ENCODE measurements around the gene GLRX.
A peak's percentile ranks its signal among the peaks of the same experiment; 100 is the strongest.
"Not testable (repeated sequence)": the region's sequence is repeated elsewhere in the genome, so short reads cannot be mapped to it uniquely, and the experiment has no call there.

Gene GLRX

DNA sequence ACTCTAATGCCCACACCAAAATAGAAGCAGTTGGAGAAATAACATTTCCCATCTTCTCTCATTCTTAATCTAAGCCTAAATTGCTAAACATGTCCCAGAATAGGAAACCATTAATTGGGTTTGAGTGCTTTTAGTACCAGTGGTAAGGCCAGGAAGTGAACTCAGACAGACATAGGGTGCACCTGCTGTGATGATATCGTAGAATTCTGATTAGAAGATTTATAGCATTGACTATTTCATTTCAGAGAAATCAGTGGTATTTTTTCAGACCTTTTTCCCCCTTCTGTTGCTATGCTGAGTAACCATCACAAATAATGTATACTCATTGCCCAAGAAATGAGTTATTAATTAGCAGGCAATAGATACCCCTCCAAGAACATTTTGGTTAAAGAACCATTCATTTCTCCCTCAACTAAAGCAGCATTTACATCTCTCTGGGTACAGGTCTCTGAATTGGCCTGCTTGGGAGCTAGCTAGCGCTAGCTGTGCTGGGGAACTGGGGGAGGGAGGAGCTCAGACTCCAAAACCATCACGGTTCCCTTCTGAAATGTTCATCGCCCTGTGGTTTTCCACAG is 7.3 kb downstream of the GLRX start:
- no peak for DNase-seq (ENCODE audit: low read depth)
- H3K4me3 ChIP-seq (replicated peaks; ENCODE audit: low read depth, low read length), result no peak overlapping the region
- TF ChIP-seq, protein P1, sequence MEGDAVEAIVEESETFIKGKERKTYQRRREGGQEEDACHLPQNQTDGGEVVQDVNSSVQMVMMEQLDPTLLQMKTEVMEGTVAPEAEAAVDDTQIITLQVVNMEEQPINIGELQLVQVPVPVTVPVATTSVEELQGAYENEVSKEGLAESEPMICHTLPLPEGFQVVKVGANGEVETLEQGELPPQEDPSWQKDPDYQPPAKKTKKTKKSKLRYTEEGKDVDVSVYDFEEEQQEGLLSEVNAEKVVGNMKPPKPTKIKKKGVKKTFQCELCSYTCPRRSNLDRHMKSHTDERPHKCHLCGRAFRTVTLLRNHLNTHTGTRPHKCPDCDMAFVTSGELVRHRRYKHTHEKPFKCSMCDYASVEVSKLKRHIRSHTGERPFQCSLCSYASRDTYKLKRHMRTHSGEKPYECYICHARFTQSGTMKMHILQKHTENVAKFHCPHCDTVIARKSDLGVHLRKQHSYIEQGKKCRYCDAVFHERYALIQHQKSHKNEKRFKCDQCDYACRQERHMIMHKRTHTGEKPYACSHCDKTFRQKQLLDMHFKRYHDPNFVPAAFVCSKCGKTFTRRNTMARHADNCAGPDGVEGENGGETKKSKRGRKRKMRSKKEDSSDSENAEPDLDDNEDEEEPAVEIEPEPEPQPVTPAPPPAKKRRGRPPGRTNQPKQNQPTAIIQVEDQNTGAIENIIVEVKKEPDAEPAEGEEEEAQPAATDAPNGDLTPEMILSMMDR (IDR thresholded peaks at IDR 0.05; ENCODE audit: low read length, missing control alignments), result no peak

DNA sequence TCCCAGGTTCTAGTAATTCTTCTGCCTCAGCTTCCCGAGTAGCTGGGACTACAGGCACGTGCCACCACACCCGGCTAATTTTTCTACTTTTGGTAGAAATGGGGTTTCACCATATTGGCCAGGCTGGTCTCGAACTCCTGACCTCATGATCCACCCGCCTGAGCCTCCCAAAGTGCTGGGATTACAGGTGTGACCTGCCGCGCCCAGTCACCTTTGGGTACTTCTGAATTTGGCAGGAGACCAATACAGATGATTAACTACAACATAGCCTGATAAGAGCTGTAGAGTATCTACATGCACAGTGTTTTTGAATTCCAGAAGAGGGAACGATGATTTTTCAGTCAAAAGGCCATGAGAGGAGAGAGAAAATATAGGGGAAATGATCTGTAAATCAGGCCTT is 9.5 kb downstream of the GLRX start:
- H3K4me3 ChIP-seq (replicated peaks; ENCODE audit: low read depth, low read length); DNase-seq (ENCODE audit: low read depth): not testable (repeated sequence)

DNA sequence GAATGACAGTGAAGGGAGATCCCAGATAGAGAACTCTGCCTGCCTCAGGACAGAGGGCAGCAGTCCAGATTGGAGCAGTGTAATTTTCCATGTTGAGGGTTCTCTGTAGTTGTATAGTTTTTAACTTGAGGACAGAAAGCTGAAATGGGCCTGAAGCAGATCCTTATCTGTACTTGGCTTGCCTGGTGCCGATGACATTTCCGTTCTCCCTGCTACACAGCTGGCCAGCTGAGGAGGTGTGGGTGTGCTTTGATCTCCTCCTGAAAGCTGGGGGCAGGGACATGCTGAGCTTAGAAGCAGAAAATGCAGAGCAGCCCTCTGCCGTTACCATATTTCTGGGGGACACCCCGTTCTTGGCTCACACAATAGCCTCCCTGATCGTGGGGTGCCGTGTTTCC is 10.5 kb downstream of the GLRX start:
- DNase-seq (ENCODE audit: low read depth), result peak; percentile 47
- TF ChIP-seq, protein P1 (IDR thresholded peaks at IDR 0.05; ENCODE audit: low read length, missing control alignments), result no peak
- H3K4me3 ChIP-seq (replicated peaks; ENCODE audit: low read depth, low read length), result no peak overlapping the region

DNA sequence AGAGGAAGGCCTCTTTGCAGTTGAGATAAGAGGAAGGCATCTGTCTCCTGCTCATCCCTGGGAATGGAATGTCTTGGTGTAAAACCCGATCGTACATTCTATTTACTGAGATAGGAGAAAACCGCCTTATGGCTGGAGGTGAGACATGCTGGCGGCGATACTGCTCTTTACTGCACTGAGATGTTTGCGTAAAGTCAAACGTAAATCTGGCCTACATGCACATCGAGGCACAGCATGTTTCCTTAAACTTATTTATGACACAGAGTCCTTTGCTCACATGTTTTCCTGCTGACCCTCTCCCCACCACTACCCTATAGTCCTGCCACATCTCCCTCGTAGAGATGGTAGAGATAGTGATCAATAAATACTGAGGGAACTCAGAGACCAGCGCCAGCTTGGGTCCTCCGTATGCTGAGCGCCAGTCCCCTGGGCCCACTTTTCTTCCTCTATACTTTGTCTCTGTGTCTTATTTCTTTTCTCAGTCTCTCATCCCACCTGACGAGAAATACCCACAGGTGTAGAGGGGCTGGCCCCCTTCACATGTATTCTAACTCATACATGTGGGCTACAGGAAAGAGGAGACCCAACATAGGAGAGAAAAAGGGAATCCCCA is 11.0 kb downstream of the GLRX start:
- not testable (repeated sequence) for H3K4me3 ChIP-seq (replicated peaks; ENCODE audit: low read depth, low read length); DNase-seq (ENCODE audit: low read depth)

DNA sequence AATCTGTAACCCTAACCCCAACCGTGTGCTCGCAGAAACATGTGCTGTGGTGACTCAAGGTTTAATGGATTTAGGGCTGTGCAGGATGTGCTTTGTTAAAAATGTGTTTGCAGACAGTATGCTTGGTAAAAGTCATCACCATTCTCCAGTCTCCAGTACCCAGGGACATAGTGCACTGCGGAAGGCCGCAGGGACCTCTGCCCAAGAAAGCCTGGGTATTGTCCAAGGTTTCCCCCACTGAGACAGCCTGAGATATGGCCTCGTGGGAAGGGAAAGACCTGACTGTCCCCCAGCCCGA is 11.5 kb downstream of the GLRX start:
- not testable (repeated sequence) for DNase-seq (ENCODE audit: low read depth); H3K4me3 ChIP-seq (replicated peaks; ENCODE audit: low read depth, low read length)

DNA sequence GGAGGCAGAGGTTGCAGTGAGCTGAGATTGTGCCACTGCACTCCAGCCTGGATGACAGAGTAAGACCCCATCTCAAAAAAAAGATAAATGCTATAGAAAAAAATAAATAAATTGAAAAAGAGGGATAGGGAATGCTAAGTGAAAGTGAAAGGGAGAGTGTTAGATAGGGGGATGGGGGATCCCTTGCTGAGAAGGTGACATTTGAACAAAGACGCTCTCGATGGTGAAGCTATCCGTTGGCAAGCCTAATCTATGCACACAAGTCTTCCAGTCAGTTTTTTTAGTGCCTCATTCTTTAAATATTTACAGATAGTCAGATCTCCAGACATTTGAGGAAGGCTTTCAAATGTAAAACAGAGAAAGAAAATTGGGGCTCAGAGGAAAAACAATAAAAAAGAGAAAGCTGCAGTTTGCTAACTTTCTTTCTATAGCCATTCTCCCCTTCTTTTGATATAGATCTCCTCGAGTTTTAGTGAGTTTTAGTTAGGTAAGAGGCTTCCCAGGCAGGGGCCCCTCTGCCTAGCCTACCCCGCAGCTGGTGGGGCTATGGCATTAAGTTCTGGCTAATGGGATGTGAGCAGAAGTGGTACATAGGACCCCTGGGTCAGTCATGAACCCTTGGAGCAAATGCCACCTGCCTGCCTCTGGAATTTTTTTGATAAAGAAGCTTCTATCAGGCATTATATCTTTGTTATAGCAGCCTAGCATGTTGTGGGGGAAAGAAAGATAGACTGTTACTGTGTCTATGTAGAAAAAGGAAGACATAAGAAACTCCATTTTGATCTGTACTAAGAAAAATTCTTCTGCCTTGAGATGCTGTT is 12.0 kb downstream of the GLRX start:
- DNase-seq (ENCODE audit: low read depth), result no peak
- no peak overlapping the region for H3K4me3 ChIP-seq (replicated peaks; ENCODE audit: low read depth, low read length)
- TF ChIP-seq, protein P1 (IDR thresholded peaks at IDR 0.05; ENCODE audit: low read length, missing control alignments), result no peak

DNA sequence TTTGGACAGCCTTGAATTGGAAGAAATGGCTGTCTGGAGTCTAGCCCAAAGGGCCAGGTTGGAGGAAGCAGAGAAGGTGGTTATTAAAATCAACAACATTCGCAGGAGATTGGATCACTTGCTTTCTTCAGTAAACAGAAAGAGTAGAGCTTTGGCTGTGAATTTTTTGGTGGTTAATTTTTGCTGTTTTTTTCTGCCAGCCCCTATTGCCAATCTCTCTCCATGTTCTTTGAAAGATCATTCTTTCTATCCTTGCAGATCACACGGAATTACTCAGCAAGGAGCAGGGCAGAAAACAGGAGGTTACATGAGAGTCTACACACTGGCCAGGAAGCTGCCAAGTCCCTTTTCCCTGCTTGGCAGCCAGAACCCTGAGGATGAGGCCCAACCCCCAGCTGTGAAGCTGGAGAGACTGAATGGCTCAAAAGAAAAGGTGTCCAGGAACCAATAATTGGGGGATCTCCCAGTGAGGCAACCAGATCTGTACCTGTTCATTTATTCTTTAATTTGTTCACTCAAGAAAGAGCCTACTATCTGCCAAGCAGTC is 13.0 kb downstream of the GLRX start:
- no peak overlapping the region for H3K4me3 ChIP-seq (replicated peaks; ENCODE audit: low read depth, low read length)
- peak; percentile 72 for DNase-seq (ENCODE audit: low read depth)
- TF ChIP-seq, protein P1 (IDR thresholded peaks at IDR 0.05; ENCODE audit: low read length, missing control alignments), result no peak

DNA sequence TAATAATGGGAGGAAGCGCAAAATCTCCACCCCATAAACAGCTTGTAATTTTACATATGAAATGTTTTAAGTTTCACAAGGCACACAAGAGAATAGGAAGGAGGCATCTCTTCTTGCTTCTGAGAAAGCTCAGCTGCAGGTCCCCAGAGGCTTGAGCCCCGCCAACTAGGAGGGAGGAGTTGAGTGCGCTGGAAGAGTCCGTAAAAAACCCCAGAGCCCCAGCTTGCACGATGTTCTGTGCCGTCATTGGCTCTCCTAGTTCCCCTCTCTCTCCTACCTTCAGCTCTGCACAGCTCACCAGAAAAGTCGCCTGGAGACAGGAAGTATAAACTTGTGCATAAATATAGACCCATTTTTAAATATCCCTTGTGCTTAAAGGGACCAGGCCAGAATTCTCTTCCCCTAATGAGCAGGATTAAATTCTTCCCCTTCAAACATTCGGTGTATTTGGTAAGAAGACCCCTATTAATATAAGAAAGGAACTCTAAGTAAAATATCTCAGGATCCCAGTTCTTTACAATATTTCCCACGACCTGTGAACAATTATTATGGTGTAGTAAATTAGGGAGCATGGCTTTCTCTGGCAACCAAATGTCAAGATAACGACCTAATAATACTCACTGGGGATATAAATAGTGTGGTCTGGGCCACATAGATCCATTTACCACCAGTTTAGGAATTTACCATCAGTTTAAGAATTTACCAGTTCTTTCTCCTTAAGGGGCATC is 13.7 kb downstream of the GLRX start:
- DNase-seq (ENCODE audit: low read depth), result peak; percentile 84
- TF ChIP-seq, protein P1 (IDR thresholded peaks at IDR 0.05; ENCODE audit: low read length, missing control alignments), result no peak
- no peak overlapping the region for H3K4me3 ChIP-seq (replicated peaks; ENCODE audit: low read depth, low read length)
